ENCODE results near the gene SPC25. TPM values are rescaled to one million over a fixed set of nuclear protein-coding genes. Genes with fewer than 3 reads are reported as not detected.
A peak's percentile ranks its signal among the peaks of the same experiment; 100 is the strongest.

SPC25 gene
- total and polyA plus RNA-seq, 4 donors, result 0.58 to 8.2 (median 2.1) TPM; not detected in 1

GRCh38 chr2:168915441-168916330 lies 25.5 kb upstream of the SPC25 start:
- no peak overlapping the region for H3K9ac ChIP-seq (ENCODE audit: low read depth in 1 of 2, low read length in 2 of 2)
- H3K4me3 ChIP-seq (ENCODE audit: low read depth in 1 of 3, low read length in 3 of 3), result no peak overlapping the region
- peaks cover 0 to 5% (median 2%) of the 10 kb centered on the region in 4 donors for H3K9me3 ChIP-seq (ENCODE audit: control insufficient read depth in 4 of 4, low read length in 3 of 4)
- peaks cover 2 to 11% (median 7%) of the 10 kb centered on the region in 4 donors for H3K4me1 ChIP-seq (ENCODE audit: control insufficient read depth in 4 of 4, insufficient read depth in 4 of 4, low read length in 3 of 4)
- TF ChIP-seq FOXA1 (IDR thresholded peaks at IDR 0.05) (no peak), MAX (IDR thresholded peaks at IDR 0.05) (no peak), ATF3 (IDR thresholded peaks at IDR 0.05) (no peak), RAD21 (IDR thresholded peaks at IDR 0.05) (no peak), NR2F2 (IDR thresholded peaks at IDR 0.05) (no peak), ZBTB33 (IDR thresholded peaks at IDR 0.05) (no peak), HNF4G (IDR thresholded peaks at IDR 0.05) (no peak), GABPA (IDR thresholded peaks at IDR 0.05 in 1 of 2, conservative IDR thresholded peaks at IDR 0.05 in 1 of 2) (no peak), JUND (IDR thresholded peaks at IDR 0.05) (no peak), HNF4A (conservative IDR thresholded peaks at IDR 0.05) (no peak)
- DNase-seq (ENCODE audit: low spot score), result no peak
- no peaks in the 10 kb centered on the region for H3K27me3 ChIP-seq (ENCODE audit: control insufficient read depth in 4 of 4, insufficient read depth in 4 of 4, low read length in 3 of 4)
- H3K36me3 ChIP-seq (ENCODE audit: control insufficient read depth in 4 of 4, insufficient read depth in 3 of 4, low read depth in 1 of 4, low read length in 3 of 4), result no peaks in the 10 kb centered on the region
- H3K27ac ChIP-seq (ENCODE audit: low read depth in 1 of 2, low read length in 2 of 2), result no peak overlapping the region
- WGBS, result 92% methylated on average over 3 of the region's 3 CpGs

- H3K9ac ChIP-seq (ENCODE audit: low read depth in 1 of 2, low read length in 2 of 2), result no peak overlapping the region
- no peak overlapping the region for H3K27ac ChIP-seq (ENCODE audit: low read depth in 1 of 2, low read length in 2 of 2)
- no peak overlapping the region for H3K4me3 ChIP-seq (ENCODE audit: low read depth in 1 of 3, low read length in 3 of 3)
- H3K36me3 ChIP-seq (ENCODE audit: control insufficient read depth in 4 of 4, insufficient read depth in 3 of 4, low read depth in 1 of 4, low read length in 3 of 4), result no peaks in the 10 kb centered on the region
- peaks cover 0 to 5% (median 2%) of the 10 kb centered on the region in 4 donors for H3K9me3 ChIP-seq (ENCODE audit: control insufficient read depth in 4 of 4, low read length in 3 of 4)
- 38% methylated on average over 4 of the region's 4 CpGs for WGBS
- H3K4me1 ChIP-seq (ENCODE audit: control insufficient read depth in 4 of 4, insufficient read depth in 4 of 4, low read length in 3 of 4), result peaks cover 2 to 11% (median 7%) of the 10 kb centered on the region in 4 donors
- DNase-seq (ENCODE audit: low spot score), result no peak
- no peaks in the 10 kb centered on the region for H3K27me3 ChIP-seq (ENCODE audit: control insufficient read depth in 4 of 4, insufficient read depth in 4 of 4, low read length in 3 of 4)
- TF ChIP-seq FOXA1 (IDR thresholded peaks at IDR 0.05) (no peak), GABPA (IDR thresholded peaks at IDR 0.05 in 1 of 2, conservative IDR thresholded peaks at IDR 0.05 in 1 of 2) (peak in 1 of 2 donors; percentile 64), CTCF (IDR thresholded peaks at IDR 0.05; ENCODE audit: low read depth, low read length, missing input control) (no peak), EGR1 (IDR thresholded peaks at IDR 0.05; ENCODE audit: low read depth in 2 of 2) (no peak), FOXA2 (IDR thresholded peaks at IDR 0.05) (peak; percentile 54), YY1 (IDR thresholded peaks at IDR 0.05) (peak; percentile 68), RAD21 (IDR thresholded peaks at IDR 0.05) (peak; percentile 48 to 59), ATF3 (IDR thresholded peaks at IDR 0.05) (peak; percentile 45), SP1 (IDR thresholded peaks at IDR 0.05) (peak; percentile 47), TAF1 (conservative IDR thresholded peaks at IDR 0.05) (no peak), MAX (IDR thresholded peaks at IDR 0.05) (peak; percentile 78), JUND (IDR thresholded peaks at IDR 0.05) (peak; percentile 60 to 74), NR2F2 (IDR thresholded peaks at IDR 0.05) (no peak), HNF4A (conservative IDR thresholded peaks at IDR 0.05) (peak; percentile 82 to 87), HNF4G (IDR thresholded peaks at IDR 0.05) (peak; percentile 51), REST (IDR thresholded peaks at IDR 0.05) (no peak), RXRA (IDR thresholded peaks at IDR 0.05) (peak; percentile 73 to 82), ZBTB33 (IDR thresholded peaks at IDR 0.05) (peak; percentile 43)
Observed at GRCh38 chr2:168913495-168913894, 23.3 kb upstream of the SPC25 start.
